Mesothelial cell of epicardium (in vitro differentiated cells): ENCODE data around the gene NSRP1. TPM values are rescaled to one million over a fixed set of nuclear protein-coding genes. Genes with fewer than 3 reads are reported as not detected.
"Not testable (repeated sequence)": the region's sequence is repeated elsewhere in the genome, so short reads cannot be mapped to it uniquely, and the experiment has no call there.

Experiments
- DNase-seq, 2 experiments: peaks; one replicate each; pipeline ENCODE4 v3.0.0; 2021; ENCODE audit warnings: low spot score in 2 of 2; ENCODE audit not compliant: unreplicated experiment in 2 of 2
- H3K27ac Mint-ChIP-seq: 2 replicates; pipeline ENCODE4 v1.8.0; 2021; ENCODE audit warnings: mixed read lengths
- H3K27me3 Mint-ChIP-seq: 2 replicates; pipeline ENCODE4 v1.8.0; 2021; ENCODE audit warnings: low read depth, mixed read lengths
- H3K36me3 Mint-ChIP-seq: 2 replicates; pipeline ENCODE4 v1.8.0; 2021; ENCODE audit warnings: mixed read lengths
- H3K4me1 Mint-ChIP-seq: 2 replicates; pipeline ENCODE4 v1.8.0; 2021; ENCODE audit warnings: mixed read lengths
- H3K4me3 Mint-ChIP-seq: 2 replicates; pipeline ENCODE4 v1.8.0; 2021; ENCODE audit warnings: mild to moderate bottlenecking, moderate library complexity, mixed read lengths
- H3K9me3 Mint-ChIP-seq: 2 replicates; pipeline ENCODE4 v1.8.0; 2021; ENCODE audit warnings: mixed read lengths
- CTCF ChIP-seq: fragments of 200-600 bp; sonication (generic); IDR thresholded peaks from one replicate; pipeline ENCODE4 v1.5.0; 2021; ENCODE audit warnings: antibody characterized with exemption; ENCODE audit not compliant: unreplicated experiment
- total RNA-seq: library from RNA; stranded (reverse); gene quantifications from 3 replicates; pipeline ENCODE4 v1.2.1, GENCODE V29; 2021

The NSRP1 gene
- total RNA-seq, 1 donor from 2014 or later, result 32.7 TPM

GRCh38 chr17:30226878-30227277 lies 110.3 kb downstream of the NSRP1 start:
- no peak overlapping the region for H3K4me3 Mint-ChIP-seq
- no peaks in the 10 kb centered on the region for H3K36me3 Mint-ChIP-seq
- H3K4me1 Mint-ChIP-seq, result peaks cover 8% of the 10 kb centered on the region
- TF ChIP-seq CTCF, result no peak
- H3K9me3 Mint-ChIP-seq, result no peaks in the 10 kb centered on the region
- H3K27me3 Mint-ChIP-seq, result peaks cover 26% of the 10 kb centered on the region
- no peak for DNase-seq
- no peak overlapping the region for H3K27ac Mint-ChIP-seq

- no peak for DNase-seq
- Mint-ChIP-seq H3K4me3 (no peak overlapping the region), H3K36me3 (no peaks in the 10 kb centered on the region), H3K4me1 (peaks cover 8% of the 10 kb centered on the region), H3K27ac (no peak overlapping the region), H3K9me3 (no peaks in the 10 kb centered on the region), H3K27me3 (peaks cover 38% of the 10 kb centered on the region)
- no peak for TF ChIP-seq CTCF
Measured at GRCh38 chr17:30228011-30228410, 111.4 kb downstream of the NSRP1 start.

- no peak overlapping the region for H3K27ac Mint-ChIP-seq
- no peaks in the 10 kb centered on the region for H3K9me3 Mint-ChIP-seq
- H3K4me1 Mint-ChIP-seq, result peaks cover 8% of the 10 kb centered on the region
- DNase-seq, result no peak
- H3K36me3 Mint-ChIP-seq, result no peaks in the 10 kb centered on the region
- H3K27me3 Mint-ChIP-seq, result peaks cover 48% of the 10 kb centered on the region
- H3K4me3 Mint-ChIP-seq, result no peak overlapping the region
- TF ChIP-seq CTCF, result no peak
Measured at GRCh38 chr17:30229012-30229411, 112.4 kb downstream of the NSRP1 start.

- not testable (repeated sequence) for H3K36me3 Mint-ChIP-seq, H3K9me3 Mint-ChIP-seq, H3K27ac Mint-ChIP-seq, H3K4me1 Mint-ChIP-seq, DNase-seq, H3K4me3 Mint-ChIP-seq
- peaks cover 58% of the 10 kb centered on the region for H3K27me3 Mint-ChIP-seq
Measured at GRCh38 chr17:30230009-30230408, 113.4 kb downstream of the NSRP1 start.

GRCh38 chr17:30230596-30231125 lies 114.0 kb downstream of the NSRP1 start:
- no peak for DNase-seq
- H3K36me3 Mint-ChIP-seq, result no peaks in the 10 kb centered on the region
- H3K27ac Mint-ChIP-seq, result no peak overlapping the region
- H3K27me3 Mint-ChIP-seq, result peaks cover 61% of the 10 kb centered on the region
- no peak overlapping the region for H3K4me3 Mint-ChIP-seq
- TF ChIP-seq CTCF, result no peak
- no peaks in the 10 kb centered on the region for H3K9me3 Mint-ChIP-seq
- peaks cover 6% of the 10 kb centered on the region for H3K4me1 Mint-ChIP-seq

- Mint-ChIP-seq H3K9me3 (no peaks in the 10 kb centered on the region), H3K4me3 (no peak overlapping the region), H3K4me1 (peaks cover 7% of the 10 kb centered on the region), H3K27ac (no peak overlapping the region), H3K36me3 (no peaks in the 10 kb centered on the region), H3K27me3 (peaks cover 71% of the 10 kb centered on the region)
- DNase-seq, result no peak
- TF ChIP-seq CTCF, result no peak
Measured at GRCh38 chr17:30232015-30232823, 115.6 kb downstream of the NSRP1 start.
